ENCODE measurements around the gene WNT7A.

WNT7A gene

GRCh38 chr3:13834258-13835035 lies 45.4 kb downstream of the WNT7A start:
- H4K8ac ChIP-seq (ENCODE audit: low read length): no peak overlapping the region
- H3K27ac ChIP-seq (ENCODE audit: low read length, poor library complexity, severe bottlenecking): no peak overlapping the region
- H4K91ac ChIP-seq (ENCODE audit: low read length): no peak overlapping the region
- H2AFZ ChIP-seq (ENCODE audit: low read depth, low read length): no peak overlapping the region
- H3K4me1 ChIP-seq (ENCODE audit: control insufficient read depth, insufficient read depth, low read depth, low read length): no peaks in the 10 kb centered on the region
- H2BK12ac ChIP-seq (ENCODE audit: low read length in 2 of 2): no peak overlapping the region
- H3K18ac ChIP-seq (ENCODE audit: low read depth in 1 of 2, low read length in 2 of 2): no peak overlapping the region
- peaks cover 0 to 35% of the 10 kb centered on the region in 2 experiments for H3K27me3 ChIP-seq (ENCODE audit: control insufficient read depth in 1 of 2, insufficient read depth in 1 of 2, low read length in 2 of 2)
- H2BK15ac ChIP-seq (ENCODE audit: low read depth, poor library complexity, severe bottlenecking): no peak overlapping the region
- H3K23ac ChIP-seq (ENCODE audit: low read length in 2 of 2): no peak overlapping the region
- no peak overlapping the region for H2BK5ac ChIP-seq (ENCODE audit: low read depth, low read length, poor library complexity, severe bottlenecking)
- H3K4me3 ChIP-seq (ENCODE audit: insufficient read depth in 1 of 2, low read depth in 1 of 2, low read length in 2 of 2): no peak overlapping the region
- no peak overlapping the region for H3K14ac ChIP-seq (ENCODE audit: low read length in 2 of 2)
- 76% methylated on average over 14 of the region's 14 CpGs for WGBS
- H2BK120ac ChIP-seq (ENCODE audit: low read depth, low read length): no peak overlapping the region
- no peak for DNase-seq
- no peak overlapping the region for H3K9ac ChIP-seq (ENCODE audit: low read length)
- no peak overlapping the region for H2AK5ac ChIP-seq (ENCODE audit: low read length, severe bottlenecking)
- H3K4ac ChIP-seq (ENCODE audit: low read depth in 1 of 2, low read length in 2 of 2): no peak overlapping the region
- H3K4me2 ChIP-seq (ENCODE audit: low read length, poor library complexity, severe bottlenecking): no peak overlapping the region
- no peaks in the 10 kb centered on the region for H3K9me3 ChIP-seq (ENCODE audit: control insufficient read depth, low read length)
- no peaks in the 10 kb centered on the region for H3K79me1 ChIP-seq (replicated peaks; ENCODE audit: low read length, poor library complexity, severe bottlenecking)
- no peaks in the 10 kb centered on the region for H3K36me3 ChIP-seq (ENCODE audit: control insufficient read depth in 1 of 2, insufficient read depth in 2 of 2, low read depth in 1 of 2, low read length in 2 of 2)

GRCh38 chr3:13833506-13834257 lies 46.2 kb downstream of the WNT7A start:
- 67% methylated on average over 9 of the region's 9 CpGs for WGBS
- H2BK120ac ChIP-seq (ENCODE audit: low read depth, low read length): no peak overlapping the region
- H3K4ac ChIP-seq (ENCODE audit: low read depth in 1 of 2, low read length in 2 of 2): no peak overlapping the region

DNA sequence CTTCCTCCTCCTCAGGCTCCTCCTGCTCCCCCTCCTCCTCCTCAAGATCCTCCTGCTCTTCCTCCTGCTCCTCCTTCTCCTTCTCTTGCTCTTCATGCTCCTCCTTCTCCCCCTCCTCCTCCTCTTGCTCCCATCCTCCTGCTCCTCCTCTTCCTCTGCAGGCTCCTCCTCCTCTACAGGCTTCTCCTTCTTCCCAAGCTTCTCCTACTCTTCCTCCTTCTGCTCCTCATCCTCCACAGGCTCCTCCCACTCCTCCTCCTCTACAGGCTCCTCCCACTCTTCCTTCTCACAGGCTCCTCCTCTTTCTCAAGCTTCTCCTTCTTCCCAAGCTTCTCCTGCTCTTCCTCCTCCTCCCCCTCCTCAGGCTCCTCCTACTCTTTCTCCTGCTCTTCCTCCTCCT lies 47.7 kb downstream of the WNT7A start:
- Histone ChIP-seq H3K36me3 (ENCODE audit: control insufficient read depth in 1 of 2, insufficient read depth in 2 of 2, low read depth in 1 of 2, low read length in 2 of 2) (no peaks in the 10 kb centered on the region), H2BK15ac (ENCODE audit: low read depth, poor library complexity, severe bottlenecking) (no peak overlapping the region), H2AFZ (ENCODE audit: low read depth, low read length) (no peak overlapping the region), H3K9ac (ENCODE audit: low read length) (no peak overlapping the region), H4K8ac (ENCODE audit: low read length) (no peak overlapping the region), H4K91ac (ENCODE audit: low read length) (no peak overlapping the region), H3K27ac (ENCODE audit: low read length, poor library complexity, severe bottlenecking) (no peak overlapping the region), H3K14ac (ENCODE audit: low read length in 2 of 2) (no peak overlapping the region), H3K79me1 (replicated peaks; ENCODE audit: low read length, poor library complexity, severe bottlenecking) (no peaks in the 10 kb centered on the region), H3K9me3 (ENCODE audit: control insufficient read depth, low read length) (no peaks in the 10 kb centered on the region), H3K27me3 (ENCODE audit: control insufficient read depth in 1 of 2, insufficient read depth in 1 of 2, low read length in 2 of 2) (peaks cover 0 to 31% of the 10 kb centered on the region in 2 experiments), H3K18ac (ENCODE audit: low read depth in 1 of 2, low read length in 2 of 2) (no peak overlapping the region), H2BK5ac (ENCODE audit: low read depth, low read length, poor library complexity, severe bottlenecking) (no peak overlapping the region), H3K4me1 (ENCODE audit: control insufficient read depth, insufficient read depth, low read depth, low read length) (no peaks in the 10 kb centered on the region), H3K23ac (ENCODE audit: low read length in 2 of 2) (no peak overlapping the region), H2BK12ac (ENCODE audit: low read length in 2 of 2) (no peak overlapping the region), H2AK5ac (ENCODE audit: low read length, severe bottlenecking) (no peak overlapping the region), H3K4me3 (ENCODE audit: insufficient read depth in 1 of 2, low read depth in 1 of 2, low read length in 2 of 2) (no peak overlapping the region), H3K4me2 (ENCODE audit: low read length, poor library complexity, severe bottlenecking) (no peak overlapping the region), H2BK120ac (ENCODE audit: low read depth, low read length) (no peak overlapping the region), H3K4ac (ENCODE audit: low read depth in 1 of 2, low read length in 2 of 2) (no peak overlapping the region)
- no peak for DNase-seq

More at GRCh38 chr3:13833506-13834257, 46.2 kb downstream of the WNT7A start:
- no peak overlapping the region for H2AFZ ChIP-seq (ENCODE audit: low read depth, low read length)
- no peak overlapping the region for H3K4me3 ChIP-seq (ENCODE audit: insufficient read depth in 1 of 2, low read depth in 1 of 2, low read length in 2 of 2)
- DNase-seq: no peak
- H3K4me2 ChIP-seq (ENCODE audit: low read length, poor library complexity, severe bottlenecking): no peak overlapping the region
- H2AK5ac ChIP-seq (ENCODE audit: low read length, severe bottlenecking): no peak overlapping the region
- no peak overlapping the region for H3K27ac ChIP-seq (ENCODE audit: low read length, poor library complexity, severe bottlenecking)
- no peak overlapping the region for H2BK5ac ChIP-seq (ENCODE audit: low read depth, low read length, poor library complexity, severe bottlenecking)
- no peak overlapping the region for H3K18ac ChIP-seq (ENCODE audit: low read depth in 1 of 2, low read length in 2 of 2)
- H3K14ac ChIP-seq (ENCODE audit: low read length in 2 of 2): no peak overlapping the region
- H3K9ac ChIP-seq (ENCODE audit: low read length): no peak overlapping the region
- no peak overlapping the region for H3K23ac ChIP-seq (ENCODE audit: low read length in 2 of 2)
- no peaks in the 10 kb centered on the region for H3K9me3 ChIP-seq (ENCODE audit: control insufficient read depth, low read length)
- no peak overlapping the region for H2BK12ac ChIP-seq (ENCODE audit: low read length in 2 of 2)
- peaks cover 0 to 32% of the 10 kb centered on the region in 2 experiments for H3K27me3 ChIP-seq (ENCODE audit: control insufficient read depth in 1 of 2, insufficient read depth in 1 of 2, low read length in 2 of 2)
- H2BK15ac ChIP-seq (ENCODE audit: low read depth, poor library complexity, severe bottlenecking): no peak overlapping the region
- H3K79me1 ChIP-seq (replicated peaks; ENCODE audit: low read length, poor library complexity, severe bottlenecking): no peaks in the 10 kb centered on the region
- H3K4me1 ChIP-seq (ENCODE audit: control insufficient read depth, insufficient read depth, low read depth, low read length): no peaks in the 10 kb centered on the region
- H4K8ac ChIP-seq (ENCODE audit: low read length): no peak overlapping the region
- no peak overlapping the region for H4K91ac ChIP-seq (ENCODE audit: low read length)
- no peaks in the 10 kb centered on the region for H3K36me3 ChIP-seq (ENCODE audit: control insufficient read depth in 1 of 2, insufficient read depth in 2 of 2, low read depth in 1 of 2, low read length in 2 of 2)

GRCh38 chr3:13831386-13831996 lies 48.4 kb downstream of the WNT7A start:
- Histone ChIP-seq H3K27me3 (ENCODE audit: control insufficient read depth in 1 of 2, insufficient read depth in 1 of 2, low read length in 2 of 2) (peaks cover 0 to 26% of the 10 kb centered on the region in 2 experiments), H3K9ac (ENCODE audit: low read length) (no peak overlapping the region), H2BK15ac (ENCODE audit: low read depth, poor library complexity, severe bottlenecking) (no peak overlapping the region), H2AFZ (ENCODE audit: low read depth, low read length) (no peak overlapping the region), H2BK12ac (ENCODE audit: low read length in 2 of 2) (no peak overlapping the region), H3K27ac (ENCODE audit: low read length, poor library complexity, severe bottlenecking) (no peak overlapping the region), H2AK5ac (ENCODE audit: low read length, severe bottlenecking) (no peak overlapping the region), H3K4ac (ENCODE audit: low read depth in 1 of 2, low read length in 2 of 2) (no peak overlapping the region), H3K36me3 (ENCODE audit: control insufficient read depth in 1 of 2, insufficient read depth in 2 of 2, low read depth in 1 of 2, low read length in 2 of 2) (no peaks in the 10 kb centered on the region), H3K4me3 (ENCODE audit: insufficient read depth in 1 of 2, low read depth in 1 of 2, low read length in 2 of 2) (no peak overlapping the region), H4K91ac (ENCODE audit: low read length) (no peak overlapping the region), H3K18ac (ENCODE audit: low read depth in 1 of 2, low read length in 2 of 2) (no peak overlapping the region), H3K14ac (ENCODE audit: low read length in 2 of 2) (no peak overlapping the region), H2BK120ac (ENCODE audit: low read depth, low read length) (no peak overlapping the region), H3K9me3 (ENCODE audit: control insufficient read depth, low read length) (no peaks in the 10 kb centered on the region), H3K79me1 (replicated peaks; ENCODE audit: low read length, poor library complexity, severe bottlenecking) (no peaks in the 10 kb centered on the region), H3K23ac (ENCODE audit: low read length in 2 of 2) (no peak overlapping the region), H2BK5ac (ENCODE audit: low read depth, low read length, poor library complexity, severe bottlenecking) (no peak overlapping the region), H4K8ac (ENCODE audit: low read length) (no peak overlapping the region), H3K4me2 (ENCODE audit: low read length, poor library complexity, severe bottlenecking) (no peak overlapping the region), H3K4me1 (ENCODE audit: control insufficient read depth, insufficient read depth, low read depth, low read length) (no peaks in the 10 kb centered on the region)
- DNase-seq: no peak
- WGBS: 79% methylated on average over 8 of the region's 8 CpGs
